D721Med (cell line): ENCODE data around the gene RNF5.

ENCODE experiments used
- DNase-seq: peaks from one replicate; pipeline ENCODE4 v3.0.0; 2011; ENCODE audit warnings: low spot score; ENCODE audit not compliant: insufficient read length
- FAIRE-seq: peaks from 2 replicates; lab custom pipeline; 2011; peaks lifted over from hg19 to GRCh38; lab: Jason Lieb, UNC
- CTCF ChIP-seq: IDR thresholded peaks from 2 replicates; pipeline ENCODE4 v1.5.1; 2012; ENCODE audit warnings: mild to moderate bottlenecking, control low read depth; ENCODE audit not compliant: insufficient read depth; ENCODE audit errors: missing control alignments

Gene RNF5

GRCh38 chr6:32216998-32217397 lies 38.8 kb downstream of the RNF5 start:
- no peak for DNase-seq
- no peak for TF ChIP-seq CTCF
- FAIRE-seq = no peak

DNA sequence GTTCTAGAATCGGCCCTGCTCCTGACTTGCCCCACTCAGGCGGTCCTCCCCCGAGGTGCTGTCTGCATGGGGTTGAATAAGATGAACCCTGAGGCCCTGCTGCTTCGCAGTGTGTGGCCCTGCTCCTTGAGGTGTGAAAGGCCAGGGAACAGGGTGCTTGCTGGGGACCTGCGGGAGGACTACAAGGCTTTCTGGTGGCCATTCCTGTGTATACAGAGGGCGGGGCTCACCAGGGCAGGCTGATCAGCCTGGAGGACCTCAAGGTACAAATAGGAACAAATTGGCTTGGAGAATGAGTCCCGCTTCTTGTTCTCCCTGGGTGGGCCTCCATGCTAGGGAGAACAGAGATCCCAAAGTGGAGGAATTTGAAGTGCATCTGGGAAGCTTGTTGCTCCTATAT lies 40.0 kb downstream of the RNF5 start:
- FAIRE-seq (no peak), DNase-seq (no peak)
- no peak for TF ChIP-seq CTCF

DNA sequence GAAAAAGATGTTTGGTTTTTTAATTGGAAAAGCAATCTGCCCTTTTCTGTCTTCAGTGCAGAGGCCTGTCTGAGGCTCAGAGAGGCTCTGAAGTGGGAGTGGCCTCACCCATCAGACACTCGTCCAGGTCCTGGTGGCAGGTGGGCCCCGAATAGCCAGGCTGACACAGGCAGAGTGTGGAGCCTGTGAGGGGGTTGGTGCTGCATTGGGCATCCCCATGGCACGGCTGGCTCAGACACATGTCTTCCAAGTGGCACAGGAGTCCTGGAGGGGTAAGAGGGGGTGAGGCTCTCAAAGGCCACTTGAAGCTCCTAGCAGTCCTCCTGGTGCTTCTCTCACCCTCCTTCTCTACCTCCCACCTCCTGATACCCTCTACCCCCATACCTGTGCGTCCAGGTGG lies 41.8 kb downstream of the RNF5 start:
- no peak for FAIRE-seq
- DNase-seq = no peak
- TF ChIP-seq CTCF = no peak

GRCh38 chr6:32222333-32223230 lies 44.4 kb downstream of the RNF5 start:
- no peak for DNase-seq
- no peak for TF ChIP-seq CTCF
- no peak for FAIRE-seq

DNA sequence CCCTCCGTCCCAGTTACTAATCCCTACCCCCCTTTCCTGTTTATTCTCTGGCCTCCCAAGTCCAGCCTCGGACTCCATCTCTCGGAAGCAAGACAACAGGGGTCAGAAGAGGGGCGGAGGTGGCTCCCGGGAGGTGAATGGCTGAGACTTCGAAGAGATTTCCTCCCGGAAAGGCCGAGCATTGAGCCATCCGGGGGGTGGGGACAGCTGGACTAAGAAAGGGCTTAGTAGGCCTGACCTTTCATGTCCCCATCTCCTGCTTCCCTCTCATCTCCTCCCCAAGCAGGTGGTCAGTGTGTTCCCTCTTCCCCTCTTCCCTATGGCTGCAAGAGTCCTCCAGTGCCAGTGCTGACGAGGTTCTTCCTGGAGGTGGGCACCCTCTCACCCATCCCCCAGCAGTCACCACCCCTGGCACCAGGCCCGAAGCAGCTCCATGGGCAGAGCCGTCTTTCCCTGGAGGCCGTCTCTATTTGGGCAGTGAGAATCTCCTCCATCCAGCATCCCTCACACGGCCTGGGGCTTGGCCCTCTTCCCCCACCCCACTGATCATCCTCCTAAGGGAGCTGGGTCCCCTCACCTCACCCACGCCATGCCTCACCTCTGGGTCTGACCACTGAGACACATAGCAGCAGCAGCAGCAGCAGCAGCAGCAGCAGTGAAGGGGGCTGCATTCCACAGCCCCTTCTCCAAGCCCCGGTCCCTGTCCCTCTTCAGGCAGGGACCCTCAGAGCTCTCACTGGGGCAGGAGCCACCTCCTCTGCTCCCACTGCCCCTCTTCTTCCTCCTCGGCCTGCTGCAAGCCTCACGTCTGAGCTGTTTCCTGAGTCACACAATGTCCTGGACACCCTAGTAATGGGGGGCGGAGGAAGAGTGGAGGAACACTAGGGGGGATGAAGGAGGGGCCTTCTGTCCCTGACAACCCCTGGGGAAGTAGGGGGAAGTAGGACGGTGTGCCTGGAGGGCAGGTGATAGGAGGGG lies 45.3 kb downstream of the RNF5 start, which contains the start of gene NOTCH4:
NOTCH4 (minus strand) TSS at position 810 of the 978 bp plus-strand sequence; CDS start at position 671, 139 bp downstream.
- FAIRE-seq = no peak
- no peak for DNase-seq
- no peak for TF ChIP-seq CTCF

- no peak for TF ChIP-seq CTCF
- no peak for DNase-seq
- FAIRE-seq = no peak
These were observed 46.5 kb downstream of the RNF5 start for GRCh38 chr6:32224696-32225095.
